HG03520 (cell line): ENCODE results near the gene COQ9.
"Not testable (repeated sequence)": the region's sequence is repeated elsewhere in the genome, so short reads cannot be mapped to it uniquely, and the experiment has no call there.

Experiments used
- ATAC-seq: cut with Tn5 transposase; IDR thresholded peaks from one replicate; pipeline ENCODE4 v1.9.1; 2021; ENCODE audit warnings: mild to moderate bottlenecking, moderate library complexity; ENCODE audit not compliant: unreplicated experiment

COQ9 gene

DNA sequence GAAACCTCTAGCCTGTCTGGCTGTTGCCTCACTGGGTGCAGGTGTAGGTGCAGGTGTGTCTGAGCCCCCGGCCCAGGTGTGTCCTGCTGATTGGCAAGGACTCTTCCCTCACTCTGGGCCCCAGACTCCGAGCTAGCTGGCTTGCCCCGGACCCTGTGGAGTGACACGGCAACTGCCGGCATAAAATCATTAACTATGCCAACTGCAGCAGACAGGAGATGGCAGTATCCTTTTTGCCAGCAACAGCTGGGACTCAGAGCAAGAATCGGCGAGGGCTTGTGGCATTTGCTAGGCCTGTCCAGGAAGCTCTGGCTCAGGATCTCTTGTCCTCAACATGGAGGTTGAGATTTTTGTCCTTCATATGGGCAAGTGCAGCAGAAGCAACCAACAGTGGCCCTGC lies 20.9 kb upstream of the COQ9 start:
- no peak for ATAC-seq

DNA sequence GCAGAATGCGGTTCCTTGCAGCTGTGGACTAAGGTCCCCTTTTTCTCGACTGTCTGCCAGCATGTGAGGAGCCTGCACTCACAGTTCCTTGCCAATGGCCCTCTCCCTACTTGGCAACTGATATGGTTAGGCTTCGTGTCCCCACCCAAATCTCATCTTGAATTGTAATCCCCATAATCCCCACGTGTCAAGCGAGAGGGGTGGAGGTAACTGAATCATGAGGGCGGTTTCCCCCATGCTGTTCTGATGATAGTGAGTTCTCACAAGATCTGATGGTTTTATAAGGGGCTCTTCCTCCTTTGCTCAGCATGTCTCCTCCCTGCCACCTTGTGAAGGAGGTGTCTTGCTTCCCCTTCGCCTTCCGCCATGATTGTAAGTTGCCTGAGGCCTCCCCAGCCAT lies 20.0 kb upstream of the COQ9 start:
- no peak for ATAC-seq

DNA sequence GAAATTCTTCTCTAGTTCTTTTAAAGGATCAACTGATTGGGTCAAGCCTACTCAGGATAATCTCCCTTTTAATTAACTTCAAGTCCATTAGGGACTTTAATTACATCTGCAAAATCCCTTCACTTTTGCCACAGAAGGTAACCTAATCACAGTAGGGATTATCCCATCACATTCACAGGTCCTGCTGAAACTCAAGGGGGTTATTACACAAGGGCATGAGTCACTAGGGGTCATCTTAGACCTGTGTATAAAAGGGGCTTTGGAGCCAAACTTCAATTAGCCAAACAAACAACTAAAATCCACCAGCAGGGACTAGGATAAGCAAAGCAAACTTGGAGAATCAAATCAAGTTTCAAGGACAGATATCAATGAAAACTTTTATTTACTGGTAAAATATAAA lies 19.5 kb upstream of the COQ9 start:
- ATAC-seq = no peak

DNA sequence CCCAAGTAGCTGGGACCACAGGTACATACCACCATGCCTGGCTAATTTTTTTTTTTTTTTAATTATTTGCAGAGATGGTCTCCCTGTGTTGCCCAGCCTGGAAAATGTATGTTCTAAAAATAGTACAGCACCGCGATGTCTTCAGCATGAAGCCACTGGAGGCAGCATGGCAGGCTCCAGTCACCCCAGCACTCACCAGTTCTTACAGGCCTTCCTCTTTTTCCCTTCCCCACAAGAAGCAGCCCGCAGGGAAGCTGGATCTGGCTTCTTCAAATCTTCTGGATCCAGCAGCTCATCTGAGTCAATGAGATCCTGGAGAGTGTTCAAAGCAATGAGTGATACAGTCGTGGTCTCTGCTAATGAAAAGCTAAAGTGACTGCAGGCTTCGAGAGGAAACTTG lies 16.3 kb upstream of the COQ9 start:
- no peak for ATAC-seq

DNA sequence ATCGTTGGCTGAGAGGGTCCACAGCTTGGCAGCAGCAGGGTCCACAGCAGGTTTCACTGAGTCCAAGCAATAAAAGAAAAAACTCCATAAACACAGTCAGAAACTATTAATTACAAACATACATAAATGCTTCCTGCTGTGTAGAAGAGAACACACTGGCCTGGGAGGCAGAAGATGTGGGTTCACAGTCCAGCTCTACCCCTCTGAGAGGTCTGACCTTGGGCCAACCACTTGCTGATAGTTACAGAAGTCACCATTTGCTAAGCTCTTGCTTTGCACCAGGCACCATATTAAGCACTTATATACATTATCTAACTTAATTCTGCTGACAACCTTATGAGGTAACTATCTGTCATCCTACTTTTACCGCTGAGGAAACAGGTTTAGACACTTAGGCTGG lies 14.8 kb upstream of the COQ9 start:
- ATAC-seq = no peak

DNA sequence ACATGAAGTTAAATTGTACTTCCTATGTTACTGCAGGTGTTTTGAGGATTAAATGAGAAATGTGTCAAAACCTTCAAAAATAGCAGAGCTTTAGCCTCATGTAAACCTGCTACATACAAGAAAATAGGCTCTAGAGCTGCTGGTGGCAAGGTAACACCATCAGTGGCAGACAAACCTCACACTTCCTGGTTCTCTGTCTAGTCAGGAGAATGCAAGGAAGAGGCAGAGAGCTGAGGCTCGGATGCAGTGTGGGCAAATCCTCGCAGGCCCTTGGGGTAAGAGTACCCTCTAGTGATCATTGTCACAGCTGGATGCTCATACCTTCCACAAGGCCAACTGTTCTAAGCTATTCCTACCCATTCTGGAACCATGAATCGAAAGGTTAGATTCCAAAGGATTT lies 14.3 kb upstream of the COQ9 start:
- no peak for ATAC-seq

DNA sequence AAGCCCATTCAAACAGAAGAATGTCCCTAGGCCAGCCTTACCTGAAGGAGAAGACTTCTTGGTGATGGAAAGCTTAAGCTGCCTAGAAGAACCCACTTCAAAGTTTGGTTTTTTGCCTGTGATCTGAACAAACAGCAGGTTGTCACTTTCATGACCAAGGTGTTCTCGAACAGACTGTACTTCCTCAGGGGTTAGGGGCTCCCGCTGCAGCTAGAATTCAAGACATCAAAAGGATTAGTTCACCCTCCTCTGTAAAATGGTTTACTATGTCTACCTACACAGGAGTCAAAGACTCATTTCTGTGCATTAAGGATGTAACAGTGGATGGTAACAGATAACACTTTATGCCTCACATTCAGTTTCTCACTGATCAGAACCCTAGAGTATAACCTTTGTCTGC lies 13.3 kb upstream of the COQ9 start:
- ATAC-seq = no peak

DNA sequence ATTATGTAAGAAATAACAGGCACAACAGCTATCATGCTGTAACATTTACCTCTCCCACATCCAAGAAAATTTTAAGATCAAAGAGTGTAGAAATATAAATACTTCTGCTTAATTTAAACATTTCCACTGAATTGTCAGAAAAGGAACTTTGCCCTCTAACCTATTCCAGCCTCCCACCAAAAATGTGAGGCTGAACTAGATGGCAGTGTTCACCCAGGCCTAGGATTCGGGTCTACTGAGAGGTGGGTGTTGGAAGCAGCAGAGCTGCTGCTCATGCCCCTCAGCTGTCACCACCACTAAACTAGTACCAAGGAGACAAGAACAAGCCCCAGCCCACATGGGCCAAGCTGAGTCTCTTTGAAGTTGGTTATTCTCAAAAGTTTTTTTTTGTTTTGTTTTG lies 11.4 kb upstream of the COQ9 start:
- ATAC-seq = no peak

DNA sequence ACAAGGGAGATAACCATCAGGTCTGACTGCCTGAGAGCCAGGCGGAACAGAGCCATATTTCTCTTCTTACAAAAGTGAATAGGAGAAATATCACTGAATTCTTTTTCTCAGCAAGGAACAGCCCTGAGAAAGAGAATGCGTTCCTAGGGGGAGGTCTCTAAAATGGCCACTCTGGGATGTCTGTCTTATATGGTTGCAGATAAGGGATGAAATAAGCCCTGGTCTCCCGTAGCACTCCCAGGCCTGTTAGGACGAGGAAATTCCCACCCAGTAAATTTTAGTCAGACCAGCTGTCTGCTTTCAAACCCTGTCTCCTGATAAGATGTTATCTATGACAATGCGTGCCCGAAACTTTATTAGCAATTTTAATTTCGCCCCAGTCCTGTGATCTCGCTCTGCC lies 7.3 kb upstream of the COQ9 start:
- ATAC-seq = not testable (repeated sequence)

DNA sequence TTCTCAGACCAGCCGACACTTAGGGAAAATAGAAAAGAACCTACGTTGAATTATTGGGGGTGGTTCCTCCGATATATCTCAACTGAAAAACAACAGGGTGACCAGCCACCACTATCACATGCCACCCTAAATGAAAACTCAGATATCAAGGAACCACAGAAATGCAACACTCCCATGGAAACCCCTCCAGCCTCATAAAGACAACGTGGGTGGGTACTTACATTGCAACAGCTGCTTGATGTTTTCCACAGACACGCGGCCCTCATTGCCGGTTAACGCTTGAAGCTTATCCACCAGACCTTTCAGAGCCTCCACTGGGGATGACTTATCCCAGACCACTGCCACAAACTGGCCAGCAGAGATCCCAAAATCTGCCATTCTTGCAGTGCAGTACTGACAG lies 6.7 kb upstream of the COQ9 start:
- not testable (repeated sequence) for ATAC-seq

DNA sequence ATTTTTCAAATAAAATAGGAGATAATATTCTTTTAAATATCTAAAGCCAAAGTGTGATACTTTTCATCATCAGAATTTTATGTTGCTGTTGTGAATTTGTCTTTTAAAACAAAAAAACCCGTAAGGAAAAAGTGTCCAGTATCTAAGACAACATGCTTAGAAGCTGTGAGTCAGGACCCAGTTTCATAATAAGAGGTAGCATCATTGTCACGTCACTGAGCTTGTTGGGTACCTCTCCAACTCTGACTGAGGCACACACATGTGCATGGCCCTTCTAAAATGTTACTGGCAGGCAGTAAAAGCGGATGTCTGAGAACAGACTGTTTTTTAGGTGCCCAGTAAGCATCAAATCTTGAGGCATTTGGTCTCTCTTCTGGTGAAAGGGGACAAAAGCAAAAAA lies 2.6 kb upstream of the COQ9 start:
- no peak for ATAC-seq

DNA sequence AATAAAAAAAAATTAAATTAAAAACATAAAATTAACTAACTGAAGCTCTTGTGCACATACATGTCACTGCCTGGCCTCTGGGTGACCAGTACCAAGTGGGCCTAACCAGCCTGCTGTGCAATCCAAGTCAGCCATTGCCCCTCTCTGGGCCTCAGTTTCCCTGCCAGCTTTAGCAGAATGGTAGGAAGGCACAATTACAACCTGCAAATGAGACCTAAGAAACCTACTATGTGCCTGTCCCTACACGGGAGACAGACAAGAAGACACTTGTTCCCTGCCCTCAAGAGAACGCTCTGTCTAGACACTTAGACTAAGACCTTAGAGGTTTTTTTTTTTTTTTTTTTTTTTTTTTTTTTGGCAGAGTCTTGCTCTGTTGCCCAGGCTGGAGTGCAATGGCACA lies 1.8 kb upstream of the COQ9 start:
- no peak for ATAC-seq

DNA sequence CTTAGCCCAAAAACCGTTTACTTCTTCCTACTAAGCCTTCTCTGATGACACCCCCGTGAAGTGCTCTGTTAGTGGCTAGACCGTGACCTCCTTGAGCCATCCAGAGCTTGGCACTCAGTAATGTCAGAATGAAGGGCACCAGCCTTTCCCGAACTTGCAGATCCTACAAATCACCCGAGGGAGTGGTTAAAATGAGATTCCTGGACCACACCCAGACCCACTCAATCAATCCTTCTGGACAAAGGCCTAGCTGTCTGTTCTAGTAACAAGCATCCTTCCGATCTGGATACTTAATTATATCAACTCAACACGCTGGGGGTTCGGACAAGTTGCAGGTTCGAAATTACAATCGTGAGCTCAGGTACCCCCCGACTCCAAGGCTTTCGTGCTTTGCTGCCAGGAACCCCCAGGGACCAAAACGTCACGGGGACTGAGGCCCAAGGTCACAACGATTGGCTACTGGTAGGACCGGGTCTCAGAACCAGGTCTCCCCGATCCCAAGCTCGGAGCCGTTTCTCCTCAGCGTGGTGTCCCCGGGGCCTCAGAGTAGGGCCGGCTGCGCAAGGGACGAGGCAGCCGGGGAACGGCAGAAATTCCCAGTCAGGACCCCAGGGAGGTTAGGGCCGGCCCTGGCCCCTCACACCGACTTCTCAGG lies 621 bp upstream of the COQ9 start:
- ATAC-seq = peak; percentile 26

DNA sequence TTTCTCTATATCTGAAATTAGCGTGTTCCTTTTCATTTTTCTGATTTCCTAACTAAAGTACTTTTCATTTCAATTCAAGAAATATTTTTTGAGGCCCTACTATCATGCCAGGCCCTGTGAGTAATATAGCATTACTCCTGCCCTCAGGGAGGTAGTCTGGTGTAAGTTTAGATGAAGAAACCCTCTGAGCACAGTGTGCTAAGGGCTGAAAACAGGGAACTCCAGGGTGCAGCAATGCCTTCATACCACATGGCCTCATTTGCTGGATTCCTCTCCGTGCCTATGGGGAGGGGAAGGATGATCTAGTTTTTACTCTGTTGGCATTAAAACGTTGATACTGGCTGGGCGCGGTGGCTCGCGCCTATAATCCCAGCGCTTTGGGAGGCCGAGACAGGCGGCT lies 4.7 kb downstream of the COQ9 start:
- no peak for ATAC-seq

DNA sequence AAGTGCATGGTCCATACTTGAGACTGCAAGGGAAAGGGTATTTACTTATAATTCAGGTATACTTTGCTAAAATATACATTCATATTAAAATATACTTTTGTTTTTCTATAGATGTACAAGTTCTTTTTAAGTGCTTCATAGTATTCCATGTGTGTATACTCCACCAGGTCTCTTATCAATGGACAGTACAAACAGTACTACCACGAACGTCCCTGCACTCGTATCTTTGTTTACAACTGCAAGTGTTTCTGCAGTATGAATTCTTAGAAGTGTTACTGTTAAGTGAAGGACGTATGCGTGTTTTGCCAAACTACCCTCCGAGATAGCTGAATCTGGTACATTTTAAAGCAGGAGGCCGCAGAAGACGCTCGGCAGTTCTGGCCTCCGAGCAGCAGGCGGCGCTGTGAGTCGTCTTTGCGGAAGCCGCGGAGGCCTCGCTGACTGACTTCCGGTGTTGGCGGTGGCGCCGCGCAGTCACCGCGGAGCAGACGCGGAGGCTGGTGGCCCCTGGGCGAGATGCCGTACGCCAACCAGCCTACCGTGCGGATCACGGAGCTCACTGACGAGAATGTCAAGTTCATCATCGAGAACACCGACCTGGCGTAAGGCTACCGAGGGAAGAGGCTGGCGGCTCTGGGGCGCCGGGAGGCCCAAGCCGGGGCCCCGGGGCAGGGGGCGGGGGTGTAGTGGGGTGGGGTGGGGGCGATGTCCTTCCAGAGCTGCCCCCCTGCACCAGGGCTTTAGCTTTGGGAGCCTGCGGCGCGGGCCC lies 15.1 kb downstream of the COQ9 start, which contains the start of gene POLR2C:
POLR2C (plus strand) TSS at position 471 of the 769 bp plus-strand sequence; CDS start at position 517, 46 bp downstream.
- peak; percentile 75 for ATAC-seq

DNA sequence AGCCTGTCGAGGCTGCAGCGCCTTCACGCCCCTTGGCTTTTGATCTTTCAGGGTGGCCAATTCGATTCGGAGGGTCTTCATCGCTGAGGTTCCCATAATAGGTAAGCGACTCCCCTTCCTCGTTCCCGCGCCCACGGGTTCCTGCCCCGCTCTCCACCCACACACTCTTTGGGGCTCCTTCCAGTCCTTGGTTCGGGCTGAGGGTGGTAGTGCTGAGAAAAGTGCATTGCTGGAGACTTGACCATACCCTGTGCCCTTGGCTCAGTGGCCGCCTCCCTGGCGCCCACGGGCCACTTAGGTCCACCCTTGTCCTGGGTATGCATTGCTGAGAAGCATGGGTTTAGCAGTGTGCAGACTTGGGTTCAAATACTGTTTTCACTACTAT lies 15.7 kb downstream of the COQ9 start:
- no peak for ATAC-seq

DNA sequence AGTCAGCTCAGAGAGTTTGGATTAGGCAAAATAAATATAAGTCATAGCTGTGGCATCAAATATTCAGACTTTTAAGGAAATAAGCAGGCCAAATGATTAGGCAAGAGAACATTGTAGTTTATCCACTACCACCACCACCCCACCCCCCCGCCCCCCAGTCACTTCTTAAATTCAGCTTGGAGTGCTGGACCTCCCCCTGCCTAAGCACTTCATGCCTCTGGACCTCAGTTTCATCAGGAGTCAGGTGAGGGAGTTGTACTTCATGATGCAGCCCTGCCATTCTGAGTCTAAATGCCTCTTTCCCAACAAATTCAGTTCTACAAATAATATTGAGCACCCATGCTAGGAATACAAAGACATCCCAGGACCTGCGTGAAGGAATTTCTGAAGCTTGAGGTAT lies 17.2 kb downstream of the COQ9 start:
- ATAC-seq = no peak

DNA sequence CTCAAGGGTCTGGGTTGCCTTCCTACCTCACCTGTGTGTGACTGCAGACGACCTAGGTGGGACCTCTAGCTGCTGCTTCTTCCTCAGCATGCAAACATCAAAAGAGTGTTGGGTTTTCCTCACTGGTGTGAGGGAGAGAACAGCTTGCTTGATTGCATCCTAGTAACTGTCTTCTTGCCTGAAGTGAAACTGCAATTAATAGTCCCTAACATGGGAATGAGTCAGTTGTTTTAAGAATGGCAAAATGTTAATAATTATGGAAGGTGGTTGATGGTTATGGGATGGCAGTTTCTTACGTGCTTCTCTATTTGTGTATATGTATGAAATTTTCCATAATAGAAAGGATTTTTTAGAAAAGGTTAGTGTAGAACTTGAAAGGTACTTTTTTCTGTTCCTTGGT lies 21.1 kb downstream of the COQ9 start:
- no peak for ATAC-seq

DNA sequence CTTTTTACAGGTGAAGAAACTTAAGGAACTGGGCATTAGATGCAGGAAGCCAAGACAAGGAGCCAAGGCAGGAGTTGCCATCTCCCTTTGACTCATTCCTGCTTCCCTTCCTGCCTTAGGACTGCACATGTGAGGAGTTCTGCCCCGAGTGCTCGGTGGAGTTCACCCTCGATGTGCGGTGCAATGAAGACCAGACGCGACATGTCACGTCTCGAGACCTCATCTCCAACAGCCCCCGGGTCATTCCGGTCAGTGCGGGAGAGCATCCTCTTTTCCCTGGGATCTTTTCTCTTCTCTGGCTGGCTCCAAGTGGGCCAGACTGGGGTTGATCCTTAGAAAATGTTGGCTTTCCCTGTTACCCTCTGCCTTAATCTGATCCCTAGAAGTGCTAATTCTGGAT lies 21.8 kb downstream of the COQ9 start:
- ATAC-seq = no peak

DNA sequence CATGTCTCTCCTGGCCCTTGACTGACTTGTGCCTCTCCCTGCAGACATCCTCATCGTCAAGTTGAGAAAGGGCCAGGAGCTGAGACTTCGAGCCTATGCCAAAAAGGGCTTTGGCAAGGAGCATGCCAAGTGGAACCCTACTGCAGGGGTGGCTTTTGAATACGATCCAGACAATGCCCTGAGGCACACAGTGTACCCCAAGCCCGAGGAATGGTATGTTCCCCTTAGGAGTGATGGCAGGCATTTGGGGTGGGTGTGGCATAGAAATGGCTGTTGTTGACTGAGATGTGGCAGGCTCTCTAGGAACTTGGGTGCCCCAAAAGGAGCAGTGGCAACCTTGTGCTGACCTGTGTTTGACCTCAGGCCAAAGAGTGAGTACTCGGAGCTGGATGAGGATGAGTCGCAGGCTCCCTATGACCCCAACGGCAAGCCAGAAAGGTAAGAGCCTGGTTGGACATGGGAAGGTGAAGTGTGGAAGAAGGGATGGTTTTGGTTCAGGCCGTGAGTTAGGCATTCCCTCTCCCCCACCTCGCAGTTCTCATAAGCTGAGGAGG lies 22.7 kb downstream of the COQ9 start:
- ATAC-seq = no peak

DNA sequence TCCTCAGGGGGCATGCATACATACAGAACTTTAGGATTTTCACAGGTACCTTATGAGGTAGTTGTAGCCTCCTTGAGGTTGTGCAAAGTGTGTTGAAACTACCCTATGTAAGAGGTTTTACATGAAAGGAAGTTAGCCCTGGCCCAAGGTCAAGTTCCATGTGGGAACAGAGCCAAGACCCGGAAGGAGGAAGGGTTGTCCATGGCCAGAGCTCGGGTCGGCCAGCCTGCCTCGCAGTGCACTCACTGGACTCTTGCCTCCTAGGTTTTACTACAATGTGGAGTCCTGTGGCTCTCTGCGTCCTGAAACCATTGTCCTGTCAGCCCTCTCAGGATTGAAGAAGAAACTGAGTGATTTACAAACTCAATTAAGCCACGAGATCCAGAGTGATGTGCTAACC lies 23.4 kb downstream of the COQ9 start:
- no peak for ATAC-seq

DNA sequence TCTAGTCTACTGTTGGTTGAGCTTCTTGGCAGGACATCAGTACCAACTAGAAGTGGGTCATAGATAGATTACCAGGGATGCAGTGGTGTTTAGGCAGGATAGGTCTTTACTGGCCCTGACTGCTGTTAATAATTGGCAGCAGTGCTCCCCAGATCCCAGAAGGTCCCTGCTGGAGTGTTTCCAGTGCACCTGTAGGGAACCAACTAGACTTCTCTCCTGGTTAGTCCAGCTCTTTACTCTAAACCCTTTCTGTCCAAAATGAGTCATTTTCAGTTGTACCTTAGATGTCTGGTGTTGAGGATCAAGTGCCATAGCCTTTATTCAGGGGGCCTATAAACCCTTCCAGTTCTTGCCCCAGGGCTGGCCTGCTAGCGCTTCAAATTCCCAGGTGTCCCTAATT lies 23.9 kb downstream of the COQ9 start:
- no peak for ATAC-seq
